Urinary bladder (tissue), 4 donors: Measurements from ENCODE around the gene ZNF816. TPM values are rescaled to one million over a fixed set of nuclear protein-coding genes. Genes with fewer than 3 reads are reported as not detected.
"Not testable (repeated sequence)": the region's sequence is repeated elsewhere in the genome, so short reads cannot be mapped to it uniquely, and the experiment has no call there.

Experiments used
- DNase-seq: peaks from one replicate; pipeline ENCODE4 v3.0.0-alpha.2; 2015; ENCODE audit errors: extremely low spot score
- H3K27ac ChIP-seq: one replicate; pipeline ENCODE4 v1.5.1; 2013; ENCODE audit warnings: low read depth, mild to moderate bottlenecking, moderate library complexity
- H3K36me3 ChIP-seq: one replicate; pipeline ENCODE4 v1.6.1; 2013; ENCODE audit warnings: mild to moderate bottlenecking, moderate library complexity; ENCODE audit not compliant: insufficient read depth
- H3K4me1 ChIP-seq: one replicate; pipeline ENCODE4 v1.6.1; 2013; ENCODE audit warnings: mild to moderate bottlenecking, moderate library complexity; ENCODE audit not compliant: insufficient read depth
- H3K4me3 ChIP-seq: one replicate; pipeline ENCODE4 v1.5.1; 2013; ENCODE audit warnings: low read depth, low read length
- WGBS: extraction: QIAGEN DNeasy Blood & Tissue Kit; methylation state at CpG from one replicate; pipeline ENCODE4 v1.1.7; 2013; 5-methylcytosine and 5-hydroxymethylcytosine counted together
- polyA plus RNA-seq: library from polyadenylated mRNA; stranded (reverse); fragments of 200-250 nt; gene quantifications from one replicate; pipeline ENCODE4 v1.2.3, GENCODE V29; 2013
- total RNA-seq: library from RNA; depleted of rRNA; stranded (reverse); fragments of >200 nt; gene quantifications from one replicate; pipeline ENCODE4 v1.2.3, GENCODE V29; 2014
- donor health status: healthy with polysubstance abuse.
- donor health status: healthy.

ZNF816 gene
- total and polyA plus RNA-seq, 2 donors = 5.9 to 27.4 TPM

- H3K4me3 ChIP-seq = no peak overlapping the region
- H3K4me1 ChIP-seq = no peaks in the 10 kb centered on the region
- peak; percentile 60 for DNase-seq
- no peak overlapping the region for H3K27ac ChIP-seq
- no peaks in the 10 kb centered on the region for H3K36me3 ChIP-seq
- 57% methylated on average over 12 of the region's 12 CpGs for WGBS
Measured at GRCh38 chr19:52936151-52936953, 26.3 kb downstream of the ZNF816 start.

GRCh38 chr19:52935434-52935833 is 27.2 kb downstream of the ZNF816 start:
- no peaks in the 10 kb centered on the region for H3K36me3 ChIP-seq
- WGBS = 72% methylated on average over 8 of the region's 8 CpGs
- DNase-seq = no peak
- no peaks in the 10 kb centered on the region for H3K4me1 ChIP-seq
- no peak overlapping the region for H3K27ac ChIP-seq
- H3K4me3 ChIP-seq = no peak overlapping the region

GRCh38 chr19:52924641-52925040 is 38.0 kb downstream of the ZNF816 start:
- DNase-seq, H3K4me3 ChIP-seq, H3K4me1 ChIP-seq, H3K36me3 ChIP-seq, H3K27ac ChIP-seq: not testable (repeated sequence)
- 90% methylated on average over 9 of the region's 9 CpGs for WGBS

- peak overlapping the region; percentile 86 for H3K27ac ChIP-seq
- H3K4me1 ChIP-seq = no peaks in the 10 kb centered on the region
- 42% methylated on average over 18 of the region's 18 CpGs for WGBS
- peaks cover 1% of the 10 kb centered on the region for H3K36me3 ChIP-seq
- peak overlapping the region; percentile 56 for H3K4me3 ChIP-seq
- DNase-seq = no peak
Measured at GRCh38 chr19:52923778-52924593, 38.7 kb downstream of the ZNF816 start.

GRCh38 chr19:52922841-52923777 is 39.6 kb downstream of the ZNF816 start, which contains the start of gene ZNF888:
Gene ZNF888, minus strand, starts transcription at chr19:52923428. Its CDS starts 5,555 bp downstream, at chr19:52917873.
- no peaks in the 10 kb centered on the region for H3K4me1 ChIP-seq
- no peaks in the 10 kb centered on the region for H3K36me3 ChIP-seq
- 2% methylated on average over 55 of the region's 55 CpGs for WGBS
- peak within 1 kb of the TSS; percentile 86 for H3K27ac ChIP-seq
- peak within 1 kb of the TSS; percentile 56 for H3K4me3 ChIP-seq
- DNase-seq = peak; percentile 77

- Histone ChIP-seq H3K27ac (no peak overlapping the region), H3K4me1 (no peaks in the 10 kb centered on the region), H3K36me3 (no peaks in the 10 kb centered on the region), H3K4me3 (no peak overlapping the region)
- WGBS = 97% methylated on average over 5 of the region's 5 CpGs
- DNase-seq = no peak
Measured at GRCh38 chr19:52917531-52917930, 45.1 kb downstream of the ZNF816 start.

- peaks cover 3% of the 10 kb centered on the region for H3K36me3 ChIP-seq
- H3K27ac ChIP-seq = no peak overlapping the region
- no peak for DNase-seq
- H3K4me3 ChIP-seq = no peak overlapping the region
- WGBS = 92% methylated on average over 1 of the region's 1 CpG
- no peaks in the 10 kb centered on the region for H3K4me1 ChIP-seq
Measured at GRCh38 chr19:52910648-52911047, 52.0 kb downstream of the ZNF816 start.

GRCh38 chr19:52904052-52904780 is 58.5 kb downstream of the ZNF816 start:
- 75% methylated on average over 16 of the region's 16 CpGs for WGBS
- H3K36me3 ChIP-seq, H3K4me1 ChIP-seq, H3K27ac ChIP-seq, DNase-seq, H3K4me3 ChIP-seq: not testable (repeated sequence)

- no peak overlapping the region for H3K4me3 ChIP-seq
- no peak for DNase-seq
- H3K36me3 ChIP-seq = no peaks in the 10 kb centered on the region
- WGBS = 77% methylated on average over 3 of the region's 3 CpGs
- H3K27ac ChIP-seq = no peak overlapping the region
- no peaks in the 10 kb centered on the region for H3K4me1 ChIP-seq
Measured at GRCh38 chr19:52901842-52902241, 60.8 kb downstream of the ZNF816 start.

Other genes with a start within 250 kb of the ZNF816 start
- 22.3 TPM for gene ZNF611, start 227.8 kb downstream of the ZNF816 start, total RNA-seq
- gene ZNF611, start 227.8 kb downstream of the ZNF816 start, polyA plus RNA-seq = 6.6 TPM
- 9.1 TPM for gene ZNF600, start 176.1 kb downstream of the ZNF816 start, total RNA-seq
- 4.1 TPM for gene ZNF600, start 176.1 kb downstream of the ZNF816 start, polyA plus RNA-seq
- 33.5 TPM for gene ZNF28, start 141.2 kb downstream of the ZNF816 start, total RNA-seq
- gene ZNF28, start 141.2 kb downstream of the ZNF816 start, polyA plus RNA-seq = 7.6 TPM
- gene ZNF468, start 105.3 kb downstream of the ZNF816 start, total RNA-seq = 39.5 TPM
- gene ZNF468, start 105.3 kb downstream of the ZNF816 start, polyA plus RNA-seq = 11.2 TPM
- 22.9 TPM for gene ZNF320, start 65.2 kb downstream of the ZNF816 start, total RNA-seq
- 9.7 TPM for gene ZNF320, start 65.2 kb downstream of the ZNF816 start, polyA plus RNA-seq
- 21.3 TPM for gene ZNF888, start 39.5 kb downstream of the ZNF816 start, total RNA-seq
- gene ZNF888, start 39.5 kb downstream of the ZNF816 start, polyA plus RNA-seq = 4.2 TPM
- gene ERVV-1, start 51.0 kb upstream of the ZNF816 start, total RNA-seq = not detected
- gene ERVV-1, start 51.0 kb upstream of the ZNF816 start, polyA plus RNA-seq = 0.05 TPM
- not detected for gene ERVV-2, start 81.9 kb upstream of the ZNF816 start, total RNA-seq
- not detected for gene ERVV-2, start 81.9 kb upstream of the ZNF816 start, polyA plus RNA-seq
- gene ZNF160, start 140.5 kb upstream of the ZNF816 start, total RNA-seq = 60.1 TPM
- gene ZNF160, start 140.5 kb upstream of the ZNF816 start, polyA plus RNA-seq = 28.0 TPM
- gene ZNF415, start 170.0 kb upstream of the ZNF816 start, total RNA-seq = 21.9 TPM
- gene ZNF415, start 170.0 kb upstream of the ZNF816 start, polyA plus RNA-seq = 13.3 TPM
- 28.2 TPM for gene ZNF347, start 196.2 kb upstream of the ZNF816 start, total RNA-seq
- 4.8 TPM for gene ZNF347, start 196.2 kb upstream of the ZNF816 start, polyA plus RNA-seq
- 11.9 TPM for gene ZNF665, start 230.5 kb upstream of the ZNF816 start, total RNA-seq
- gene ZNF665, start 230.5 kb upstream of the ZNF816 start, polyA plus RNA-seq = 10.0 TPM